GM21390 (cell line): ENCODE data around the gene PCLO.
"Not testable (repeated sequence)": the region's sequence is repeated elsewhere in the genome, so short reads cannot be mapped to it uniquely, and the experiment has no call there.

Experiments used
- ATAC-seq: cut with Tn5 transposase; IDR thresholded peaks from one replicate; pipeline ENCODE4 v1.9.1; 2021; ENCODE audit not compliant: unreplicated experiment

PCLO gene

GRCh38 chr7:83130623-83131545 is 31.8 kb downstream of the PCLO start:
- ATAC-seq: no peak

GRCh38 chr7:83130191-83130590 is 32.5 kb downstream of the PCLO start:
- ATAC-seq: no peak

DNA sequence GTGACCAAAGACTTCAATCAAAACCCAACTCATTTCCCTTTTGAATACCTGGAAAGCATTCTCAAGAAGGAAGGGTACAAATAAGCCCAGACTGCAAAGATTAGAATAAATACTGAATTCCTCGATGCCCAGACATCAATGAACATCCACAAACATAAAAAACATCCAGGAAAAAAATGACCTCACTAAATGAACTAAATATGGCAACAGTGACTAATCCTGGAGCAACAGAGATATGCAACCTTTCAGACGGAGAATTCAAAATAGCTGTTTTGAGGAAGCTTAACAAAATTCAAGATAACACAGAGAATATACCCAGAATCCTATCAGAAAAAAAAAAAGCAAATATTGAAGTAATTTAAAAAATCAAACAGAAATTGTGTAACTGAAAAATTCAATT is 43.2 kb downstream of the PCLO start:
- no peak for ATAC-seq

- ATAC-seq: no peak
These were observed 43.7 kb downstream of the PCLO start for GRCh38 chr7:83119026-83119382.

GRCh38 chr7:83118347-83119025 is 44.2 kb downstream of the PCLO start:
- no peak for ATAC-seq

DNA sequence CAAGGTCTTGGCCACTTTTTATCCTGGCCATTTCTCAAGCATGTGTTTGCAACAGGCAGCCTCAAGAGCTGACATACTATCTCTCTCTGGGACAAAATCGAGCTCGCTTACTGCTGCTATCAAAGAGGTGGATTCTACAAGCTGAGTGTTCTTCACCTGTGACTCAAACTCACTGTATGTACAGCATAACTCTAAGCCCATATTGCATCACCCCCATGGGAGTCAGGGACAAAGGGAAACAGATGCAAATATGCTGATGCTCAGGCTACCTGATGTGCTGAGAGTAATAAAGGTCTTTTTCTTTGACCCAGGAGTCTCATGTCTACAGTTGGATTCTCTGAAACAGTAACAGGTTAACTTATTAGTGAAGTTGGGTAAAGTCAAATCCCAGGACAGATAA is 45.2 kb downstream of the PCLO start:
- ATAC-seq: no peak

DNA sequence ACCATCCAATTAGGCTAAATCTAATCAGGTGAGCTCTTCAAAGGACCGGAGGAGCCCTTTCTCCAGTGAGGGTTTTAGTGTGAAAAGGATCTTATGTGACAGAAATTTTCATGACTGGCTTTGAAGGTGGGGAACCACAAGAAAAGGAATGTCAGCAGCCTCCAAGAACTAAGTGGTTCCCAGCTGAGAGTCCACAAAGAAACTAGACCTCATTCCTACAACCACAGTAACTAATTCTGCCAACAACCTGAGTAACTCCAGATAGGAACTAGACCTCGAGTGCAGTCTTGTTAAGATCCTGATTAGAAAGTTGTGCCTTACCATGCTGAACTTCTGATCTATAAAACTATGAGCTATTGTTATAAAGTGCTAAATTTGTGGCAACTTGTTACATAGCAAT is 51.3 kb downstream of the PCLO start:
- ATAC-seq: no peak

- no peak for ATAC-seq
These were observed 53.3 kb downstream of the PCLO start for GRCh38 chr7:83109352-83109751.

GRCh38 chr7:83105948-83106347 is 56.7 kb downstream of the PCLO start:
- no peak for ATAC-seq

GRCh38 chr7:83105063-83105462 is 57.6 kb downstream of the PCLO start:
- no peak for ATAC-seq

GRCh38 chr7:83101530-83101929 is 61.2 kb downstream of the PCLO start:
- no peak for ATAC-seq

DNA sequence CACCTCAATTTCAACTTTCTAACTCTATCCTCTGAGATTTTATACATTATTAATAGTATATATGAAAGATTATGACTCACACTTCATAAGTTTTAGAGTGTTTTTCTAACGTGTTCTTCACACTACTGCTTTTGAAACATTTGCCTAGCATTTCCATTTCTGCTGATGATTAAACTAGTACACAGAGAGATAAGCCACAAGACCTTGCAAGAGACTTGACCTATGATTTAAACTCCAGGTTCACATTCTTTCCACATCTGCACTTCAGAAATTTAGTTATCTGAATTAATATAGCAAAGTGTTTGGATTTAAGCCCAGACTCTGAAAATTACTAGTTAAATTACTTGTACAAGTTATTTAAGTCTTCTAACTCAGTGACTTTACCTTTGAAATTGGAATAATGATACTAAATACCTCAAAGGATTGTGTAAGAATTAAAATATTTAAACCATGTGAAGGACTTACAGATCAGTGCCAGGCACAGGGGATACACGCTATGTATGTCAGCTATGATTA is 66.6 kb downstream of the PCLO start:
- ATAC-seq: no peak

DNA sequence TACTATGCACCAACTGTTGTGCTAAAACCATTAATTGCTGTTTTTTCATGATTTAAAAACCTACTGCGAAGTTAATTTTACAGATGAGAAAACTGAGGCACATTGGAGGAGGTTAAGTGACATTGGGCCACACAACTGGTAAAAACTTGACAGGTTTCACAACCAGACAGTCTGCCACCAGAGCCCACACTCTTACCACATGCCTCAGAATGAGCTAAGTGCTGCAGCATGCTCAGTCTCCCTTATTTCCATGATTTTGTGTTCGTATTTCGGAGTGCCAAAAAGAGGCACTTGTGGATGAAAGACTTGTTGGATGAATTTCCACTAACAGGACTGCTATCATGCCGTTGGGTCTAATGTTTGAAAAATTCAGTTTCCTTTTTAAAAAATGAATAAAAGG is 77.4 kb downstream of the PCLO start:
- ATAC-seq: no peak

DNA sequence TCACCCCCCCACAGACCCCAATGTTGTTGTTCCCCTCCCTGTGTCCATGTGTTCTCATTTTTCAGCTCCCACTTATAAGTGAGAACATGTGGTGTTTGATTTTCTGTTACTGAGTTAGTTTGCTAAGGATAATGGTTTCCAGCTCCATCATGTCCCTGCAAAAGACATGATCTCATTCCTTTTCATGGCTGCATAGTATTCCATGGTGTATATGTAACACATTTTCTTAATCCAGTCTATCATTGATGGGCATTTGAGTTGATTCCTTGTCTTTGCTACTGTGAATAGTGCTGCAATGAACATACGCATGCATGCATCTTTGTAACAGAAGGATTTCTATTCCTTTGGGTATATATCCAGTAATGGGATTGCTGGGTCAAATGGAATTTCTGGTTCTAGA is 82.8 kb downstream of the PCLO start:
- ATAC-seq: not testable (repeated sequence)

GRCh38 chr7:83077328-83077727 is 85.4 kb downstream of the PCLO start:
- ATAC-seq: no peak

GRCh38 chr7:83072576-83073517 is 89.8 kb downstream of the PCLO start:
- no peak for ATAC-seq

DNA sequence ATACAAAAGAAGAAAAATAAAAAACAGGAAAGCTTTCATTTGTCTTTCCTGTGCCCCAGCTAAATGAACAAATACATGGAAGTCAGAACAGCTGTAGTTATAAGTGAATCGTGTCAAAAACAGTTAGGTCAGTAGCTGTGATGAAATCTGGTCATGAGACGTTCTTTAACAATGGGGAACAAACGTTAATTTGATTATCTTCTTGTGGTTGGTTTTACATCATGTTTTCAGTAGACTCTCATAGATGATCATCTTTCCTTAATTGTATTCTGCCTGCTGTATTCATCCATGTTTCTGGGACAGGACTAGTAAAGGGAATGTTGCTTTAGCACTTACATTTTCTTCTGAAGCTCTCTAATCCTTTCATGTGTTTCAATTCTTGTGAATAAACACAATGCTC is 97.0 kb downstream of the PCLO start:
- no peak for ATAC-seq

DNA sequence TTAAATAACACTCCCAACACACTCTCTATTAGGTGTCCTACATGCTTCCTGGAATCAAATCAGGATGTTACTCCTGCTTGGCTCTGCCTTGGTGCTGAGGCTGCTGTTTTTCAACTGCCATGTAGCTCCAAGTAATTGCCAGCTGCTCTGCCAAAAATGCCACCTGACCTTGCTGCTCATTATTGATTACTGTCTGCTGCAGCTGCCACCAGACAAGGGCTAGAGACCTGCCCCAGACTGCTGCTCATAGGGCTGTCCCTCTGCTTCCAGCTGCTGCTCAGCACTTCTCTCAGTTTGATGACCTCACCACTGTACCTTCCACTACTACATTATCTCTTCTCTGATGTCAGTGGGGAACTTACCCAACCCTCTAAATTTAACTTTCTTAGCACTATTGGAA is 102.5 kb downstream of the PCLO start:
- ATAC-seq: no peak

GRCh38 chr7:83058667-83059066 is 104.0 kb downstream of the PCLO start:
- no peak for ATAC-seq

DNA sequence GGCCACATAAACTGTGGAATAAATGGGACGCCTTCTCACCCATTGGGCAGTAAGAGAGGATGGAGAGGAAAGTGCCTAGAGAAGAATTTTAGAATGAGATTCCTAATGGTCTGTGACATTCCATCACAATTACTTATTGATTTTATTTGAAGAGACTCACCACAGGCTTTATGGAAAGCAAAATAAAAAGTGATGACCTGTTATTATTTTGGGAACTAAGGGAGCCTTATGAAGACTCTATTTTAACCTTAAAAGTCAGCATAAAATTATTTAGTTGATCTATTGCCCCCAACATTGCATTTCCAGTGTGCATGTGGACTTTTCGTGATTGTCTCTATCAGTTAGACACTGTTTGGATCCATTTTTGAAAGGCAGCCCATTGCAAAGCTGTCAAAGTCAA is 107.5 kb downstream of the PCLO start:
- ATAC-seq: no peak

DNA sequence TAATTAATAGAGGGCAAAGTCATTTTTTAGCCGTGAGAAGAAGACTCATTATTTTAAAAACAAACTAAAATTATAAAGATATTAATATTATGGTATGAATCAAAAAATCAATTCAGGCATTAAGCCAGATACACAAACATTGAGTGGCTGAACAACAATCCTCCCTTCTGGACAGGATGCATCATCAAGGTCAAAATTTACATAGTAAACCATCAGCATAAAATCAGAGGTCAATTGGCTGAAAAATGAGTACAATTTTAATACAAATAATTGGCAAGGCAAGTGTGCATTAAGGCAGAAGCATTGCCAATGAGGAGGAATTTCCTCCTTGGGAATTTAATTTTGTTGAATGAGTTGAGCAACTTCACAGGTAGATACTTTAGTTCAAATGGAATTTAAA is 108.2 kb downstream of the PCLO start:
- no peak for ATAC-seq
